ENCODE data around the gene MAGEB4.
"Not testable (repeated sequence)": the region's sequence is repeated elsewhere in the genome, so short reads cannot be mapped to it uniquely, and the experiment has no call there.

MAGEB4 gene, protein sequence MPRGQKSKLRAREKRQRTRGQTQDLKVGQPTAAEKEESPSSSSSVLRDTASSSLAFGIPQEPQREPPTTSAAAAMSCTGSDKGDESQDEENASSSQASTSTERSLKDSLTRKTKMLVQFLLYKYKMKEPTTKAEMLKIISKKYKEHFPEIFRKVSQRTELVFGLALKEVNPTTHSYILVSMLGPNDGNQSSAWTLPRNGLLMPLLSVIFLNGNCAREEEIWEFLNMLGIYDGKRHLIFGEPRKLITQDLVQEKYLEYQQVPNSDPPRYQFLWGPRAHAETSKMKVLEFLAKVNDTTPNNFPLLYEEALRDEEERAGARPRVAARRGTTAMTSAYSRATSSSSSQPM

DNA sequence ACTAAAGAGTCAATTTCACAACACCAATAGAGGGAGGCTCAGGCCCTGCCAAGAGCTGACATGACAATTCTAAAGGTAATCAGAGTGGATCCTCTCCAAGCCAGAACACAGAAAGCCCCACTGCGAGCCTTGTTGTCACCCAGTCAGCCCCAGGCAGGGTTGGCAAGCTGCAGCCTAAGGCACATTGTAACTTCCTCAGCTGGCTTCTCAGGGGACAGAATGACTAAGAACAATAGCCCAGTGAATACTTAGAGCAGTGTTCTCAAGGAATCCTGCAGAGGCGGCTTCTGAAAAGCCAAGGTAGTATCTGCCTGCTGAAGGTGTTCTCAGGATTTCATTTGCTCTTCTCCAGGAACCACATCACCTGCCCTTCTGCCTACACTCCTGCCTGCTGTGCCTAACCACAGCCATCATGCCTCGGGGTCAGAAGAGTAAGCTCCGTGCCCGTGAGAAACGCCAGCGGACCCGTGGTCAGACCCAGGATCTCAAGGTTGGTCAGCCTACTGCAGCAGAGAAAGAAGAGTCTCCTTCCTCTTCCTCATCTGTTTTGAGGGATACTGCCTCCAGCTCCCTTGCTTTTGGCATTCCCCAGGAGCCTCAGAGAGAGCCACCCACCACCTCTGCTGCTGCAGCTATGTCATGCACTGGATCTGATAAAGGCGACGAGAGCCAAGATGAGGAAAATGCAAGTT lies at the start of gene MAGEB4:
Gene MAGEB4, plus strand, starts transcription at position 277 of the 692 bp plus-strand sequence. Its CDS starts 136 bp downstream, at position 413.
- DNase-seq = no peak

GRCh38 chrX:30193910-30194309 lies 47.9 kb upstream of the MAGEB4 start:
- DNase-seq = not testable (repeated sequence)

DNA sequence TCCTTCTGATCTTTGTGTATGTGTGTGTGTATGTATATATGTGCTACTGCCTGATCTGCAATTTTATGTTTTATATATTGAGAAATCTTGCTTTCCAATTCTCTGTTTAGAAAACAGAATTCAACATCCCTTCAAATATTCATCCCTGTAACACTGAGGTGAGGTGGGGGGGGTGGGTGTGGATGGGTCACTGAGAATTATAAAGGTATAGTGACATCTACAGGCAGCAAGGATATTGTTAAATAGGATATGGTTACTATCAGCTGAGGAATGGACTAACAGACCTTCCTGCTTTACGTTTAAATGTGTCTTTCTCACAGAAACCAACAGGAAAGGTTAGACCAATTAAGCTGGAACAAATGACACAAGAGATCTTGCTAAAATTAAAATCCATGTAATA lies 45.5 kb upstream of the MAGEB4 start:
- no peak for DNase-seq

GRCh38 chrX:30212172-30212571 lies 29.6 kb upstream of the MAGEB4 start:
- DNase-seq = no peak

- no peak for DNase-seq
Observed at GRCh38 chrX:30215357-30215843, 26.4 kb upstream of the MAGEB4 start, which contains the start of gene MAGEB2. Gene MAGEB2, plus strand, starts transcription at chrX:30215563. Its CDS starts 3,018 bp downstream, at chrX:30218581.

DNA sequence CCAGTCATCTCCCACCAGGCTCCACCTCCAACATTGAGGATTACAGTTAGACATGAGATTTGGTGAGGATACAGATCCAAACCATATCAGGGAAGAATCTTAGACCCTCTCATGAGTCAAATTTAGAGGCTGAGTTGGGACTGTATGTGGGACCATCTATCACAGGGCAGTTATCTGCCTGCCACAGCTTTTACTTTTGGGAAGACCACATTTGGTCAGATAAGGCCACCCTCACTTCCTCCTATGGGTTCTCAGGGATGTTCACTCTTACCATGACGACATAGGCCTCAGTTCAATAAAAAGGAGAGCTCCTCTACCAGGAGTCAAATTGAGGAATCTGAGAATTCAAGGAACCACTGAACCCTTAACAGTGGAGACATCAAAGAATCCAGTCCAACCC lies 24.3 kb upstream of the MAGEB4 start:
- no peak for DNase-seq

DNA sequence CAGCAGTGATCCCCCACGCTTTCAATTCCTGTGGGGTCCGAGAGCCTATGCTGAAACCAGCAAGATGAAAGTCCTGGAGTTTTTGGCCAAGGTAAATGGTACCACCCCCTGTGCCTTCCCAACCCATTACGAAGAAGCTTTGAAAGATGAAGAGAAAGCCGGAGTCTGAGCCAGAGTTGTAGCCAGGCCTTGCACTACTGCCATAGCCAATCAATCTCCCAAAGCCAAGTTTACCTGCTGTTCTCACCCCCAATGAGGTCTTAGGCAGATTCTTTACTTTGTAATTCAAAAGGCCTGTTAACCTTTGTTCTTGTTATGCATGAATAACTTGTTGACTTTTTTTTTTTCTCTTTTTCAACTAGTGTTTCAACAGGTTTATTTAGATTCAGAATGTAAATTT lies 22.4 kb upstream of the MAGEB4 start:
- DNase-seq = no peak

DNA sequence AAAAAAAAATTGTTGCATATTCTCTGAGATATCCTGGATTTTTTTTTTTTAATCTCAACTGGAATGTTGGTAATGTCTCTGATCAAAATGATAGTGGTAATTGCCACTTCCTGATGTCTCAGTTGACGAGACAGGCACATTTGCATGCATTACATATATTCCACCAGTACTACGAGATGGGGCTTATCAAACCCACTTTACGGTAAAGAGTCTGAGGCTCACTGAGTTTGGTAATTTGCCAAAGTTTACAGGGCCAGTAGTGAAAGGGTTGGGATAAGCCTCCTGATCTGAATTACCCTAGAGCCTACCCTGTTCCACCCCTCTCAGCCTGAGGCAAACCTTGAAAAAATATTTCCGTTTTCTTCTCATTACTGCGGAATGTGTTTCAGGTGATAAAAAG lies 21.1 kb upstream of the MAGEB4 start:
- DNase-seq = no peak

DNA sequence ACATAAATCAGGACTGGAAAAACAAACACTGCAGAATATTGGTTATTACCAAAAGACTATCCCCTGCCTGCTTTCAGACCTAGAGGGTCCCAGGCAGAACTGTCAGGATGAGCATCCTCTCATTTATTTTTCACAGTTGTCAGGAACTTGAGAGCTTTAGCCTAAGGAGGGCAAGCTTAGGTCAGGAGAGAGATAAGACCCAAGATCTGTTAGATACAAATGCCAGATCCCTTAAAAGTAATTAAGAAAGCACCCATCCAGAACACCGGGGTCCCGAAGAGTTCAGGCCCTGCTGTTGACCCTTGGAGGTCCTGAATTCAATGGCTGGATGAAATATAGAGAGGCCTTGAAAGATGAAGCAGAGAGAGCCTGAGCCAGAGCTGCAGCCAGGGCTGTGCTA lies 17.3 kb upstream of the MAGEB4 start:
- DNase-seq = no peak

- DNase-seq = no peak
Observed at GRCh38 chrX:30228526-30228925, 13.3 kb upstream of the MAGEB4 start.

- no peak for DNase-seq
Observed at GRCh38 chrX:30230395-30230794, 11.4 kb upstream of the MAGEB4 start, which contains the start of gene MAGEB3. Gene MAGEB3, plus strand, starts transcription at chrX:30230657. Its CDS starts 5,268 bp downstream, at chrX:30235925.

DNA sequence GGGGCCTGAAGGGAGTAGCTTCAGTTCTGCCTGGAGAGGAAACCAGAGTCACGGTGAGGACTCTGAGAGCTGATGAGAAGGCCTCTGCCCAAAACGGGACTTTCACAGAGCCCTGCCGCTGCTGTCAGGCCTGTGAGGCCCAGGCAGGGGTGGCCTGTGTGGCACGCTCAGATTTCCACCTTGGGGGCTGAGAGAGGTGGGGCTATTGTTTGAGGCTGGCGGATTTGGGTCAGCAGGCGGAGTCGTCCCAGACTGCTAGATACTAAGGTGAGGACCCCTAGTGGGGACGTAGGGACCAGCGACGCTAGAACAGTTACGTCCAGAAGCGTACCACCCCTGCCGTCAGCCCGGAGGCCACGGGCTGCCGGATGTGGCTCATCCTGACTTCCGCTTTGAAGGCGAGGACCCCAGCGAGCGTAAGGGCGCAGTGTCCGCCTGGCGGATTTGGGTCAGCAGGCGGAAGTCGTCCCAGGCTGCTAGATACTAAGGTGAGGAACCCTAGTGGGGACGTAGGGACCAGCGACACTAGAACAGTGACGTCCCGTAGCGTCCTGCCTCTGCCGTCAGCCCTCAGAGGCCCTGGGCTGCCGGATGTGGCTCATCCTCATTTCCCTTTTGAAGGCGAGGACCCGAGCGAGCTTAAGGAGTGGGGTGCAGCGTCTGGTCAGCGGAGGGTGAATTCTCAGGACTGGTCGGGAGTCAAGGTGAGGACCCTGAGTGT lies 5.1 kb downstream of the MAGEB4 start, which contains the start of gene MAGEB1:
Gene MAGEB1, plus strand, starts transcription at position 378 of the 721 bp plus-strand sequence. CDS start 3,348 bp downstream, outside the sequence.
- no peak for DNase-seq

- no peak for DNase-seq
Observed at GRCh38 chrX:30248854-30249253, 7.1 kb downstream of the MAGEB4 start.

GRCh38 chrX:30253257-30253656 lies 11.5 kb downstream of the MAGEB4 start:
- DNase-seq = no peak

- DNase-seq = no peak
Observed at GRCh38 chrX:30259927-30260326, 18.1 kb downstream of the MAGEB4 start.

GRCh38 chrX:30261012-30261411 lies 19.2 kb downstream of the MAGEB4 start:
- DNase-seq = no peak

GRCh38 chrX:30262763-30263162 lies 21.0 kb downstream of the MAGEB4 start:
- no peak for DNase-seq

GRCh38 chrX:30270639-30271038 lies 28.8 kb downstream of the MAGEB4 start:
- peak; percentile 52 for DNase-seq

DNA sequence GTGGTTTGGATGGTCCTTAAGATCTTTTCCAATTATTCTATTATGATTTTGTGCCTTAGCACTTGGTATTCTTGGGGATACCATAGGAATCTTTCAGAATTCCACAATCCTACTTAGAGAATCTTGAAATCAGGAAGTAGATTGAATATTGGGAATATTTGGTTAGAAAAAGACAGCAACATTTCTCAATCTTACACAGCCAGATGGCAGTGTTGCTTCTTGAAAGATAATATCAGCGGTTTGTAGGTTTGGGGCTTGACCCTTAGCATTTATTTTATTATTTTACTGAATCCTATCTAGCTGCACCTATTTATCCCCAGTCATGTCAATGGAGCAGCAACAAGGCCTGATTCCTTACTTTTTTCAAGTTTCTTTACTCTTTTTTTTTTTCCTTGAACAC lies 33.7 kb downstream of the MAGEB4 start:
- no peak for DNase-seq

- DNase-seq = no peak
Observed at GRCh38 chrX:30278365-30278764, 36.6 kb downstream of the MAGEB4 start.

DNA sequence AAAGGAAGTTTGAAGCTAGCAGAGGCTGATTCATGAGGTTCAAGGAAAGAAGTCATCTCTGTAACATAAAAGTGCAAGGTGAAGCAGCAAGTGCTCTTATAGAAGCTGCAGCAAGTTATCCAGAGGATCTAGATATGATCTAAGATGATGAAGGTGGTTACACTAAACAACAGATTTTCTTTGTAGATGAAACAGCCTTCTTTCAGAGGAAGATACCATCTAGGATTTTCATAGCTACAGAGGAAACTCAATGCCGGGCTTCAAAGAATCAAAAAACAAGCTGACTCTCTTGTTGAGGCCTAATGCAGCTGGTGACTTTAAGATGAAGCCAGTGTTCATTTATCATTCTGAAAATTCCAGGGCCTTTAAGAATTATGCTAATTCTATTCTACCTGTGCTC lies 38.6 kb downstream of the MAGEB4 start:
- DNase-seq = no peak

- DNase-seq = no peak
Observed at GRCh38 chrX:30282527-30282926, 40.7 kb downstream of the MAGEB4 start.

Measured in MV-4-11 (cell line).